ENCODE measurements around the gene PPIP5K1.
A peak's percentile ranks its signal among the peaks of the same experiment; 100 is the strongest.
"Not testable (repeated sequence)": the region's sequence is repeated elsewhere in the genome, so short reads cannot be mapped to it uniquely, and the experiment has no call there.

PPIP5K1 gene

GRCh38 chr15:43563793-43564192, 26.2 kb downstream of the PPIP5K1 start:
- DNase-seq; H3K27ac Mint-ChIP-seq; ATAC-seq; H3K4me1 Mint-ChIP-seq; H3K36me3 Mint-ChIP-seq (ENCODE audit: low read depth); H3K4me3 Mint-ChIP-seq; H3K9me3 Mint-ChIP-seq; H3K27me3 Mint-ChIP-seq: not testable (repeated sequence)

DNA sequence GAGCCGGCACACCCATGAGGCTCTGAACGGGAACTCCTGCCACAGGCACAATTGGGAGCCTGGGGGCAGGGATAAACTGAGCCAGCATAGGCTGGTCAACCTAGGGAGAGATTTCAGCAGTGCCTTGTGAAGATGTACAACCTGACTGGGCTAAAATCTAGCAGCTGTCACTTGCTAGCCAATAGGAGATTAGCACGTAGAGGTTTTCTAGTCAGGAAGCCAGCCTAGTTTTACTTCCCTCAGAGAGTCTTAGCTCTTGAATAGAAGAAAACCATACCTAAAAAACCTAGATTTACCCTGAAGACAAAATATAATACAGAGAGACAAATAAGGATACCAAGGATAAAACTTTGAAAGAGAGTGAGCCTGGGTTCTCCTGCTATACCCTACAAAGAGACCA, 27.3 kb downstream of the PPIP5K1 start:
- H3K36me3 Mint-ChIP-seq (ENCODE audit: low read depth); ATAC-seq; DNase-seq; H3K9me3 Mint-ChIP-seq; H3K4me1 Mint-ChIP-seq; H3K27me3 Mint-ChIP-seq; H3K27ac Mint-ChIP-seq; H3K4me3 Mint-ChIP-seq: not testable (repeated sequence)

DNA sequence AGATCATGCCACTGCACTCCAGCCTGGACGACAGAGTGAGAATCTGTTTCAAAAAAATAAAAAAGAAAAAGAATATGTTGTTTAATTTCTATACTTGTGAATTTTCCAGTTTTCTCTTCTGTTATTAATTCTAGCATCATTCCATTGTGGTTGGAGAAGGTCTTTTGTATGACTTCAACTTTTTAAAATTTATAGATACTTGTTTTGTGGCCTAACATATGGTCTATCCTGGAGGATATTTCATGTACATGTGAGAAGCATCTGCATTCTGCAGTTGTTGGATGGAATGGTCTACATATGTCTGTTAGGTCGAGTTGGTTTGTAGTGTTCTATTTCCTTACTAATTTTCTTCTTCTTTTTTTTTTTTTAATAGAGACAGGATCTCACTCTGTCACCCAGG, 37.0 kb downstream of the PPIP5K1 start:
- no peak overlapping the region for H3K27ac Mint-ChIP-seq
- no peak overlapping the region for H3K4me3 Mint-ChIP-seq
- H3K4me1 Mint-ChIP-seq: no peaks in the 10 kb centered on the region
- DNase-seq (no peak), ATAC-seq (no peak)
- peaks cover 7% of the 10 kb centered on the region for H3K36me3 Mint-ChIP-seq (ENCODE audit: low read depth)
- no peaks in the 10 kb centered on the region for H3K9me3 Mint-ChIP-seq
- no peaks in the 10 kb centered on the region for H3K27me3 Mint-ChIP-seq

DNA sequence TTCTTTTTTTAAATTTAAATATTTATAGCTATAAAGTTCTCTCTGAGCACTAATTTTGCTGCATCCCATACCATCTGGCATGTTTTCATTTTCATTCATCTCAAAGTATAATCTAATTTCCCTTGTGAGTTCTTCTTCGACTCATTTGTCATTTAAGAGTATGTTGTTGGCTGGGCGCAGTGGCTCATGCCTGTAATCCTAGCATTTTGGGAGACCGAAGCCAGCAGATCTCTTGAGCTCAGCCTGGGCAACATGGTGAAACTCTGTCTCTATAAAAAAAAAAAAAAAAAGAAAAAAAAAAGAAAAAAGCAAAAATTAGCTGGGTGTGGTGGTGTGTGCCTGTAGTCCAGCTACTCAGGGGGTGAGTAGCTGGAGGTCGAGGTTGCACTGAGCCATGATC, 37.8 kb downstream of the PPIP5K1 start:
- H3K4me1 Mint-ChIP-seq: no peaks in the 10 kb centered on the region
- DNase-seq (no peak), ATAC-seq (no peak)
- H3K27me3 Mint-ChIP-seq: no peaks in the 10 kb centered on the region
- H3K36me3 Mint-ChIP-seq (ENCODE audit: low read depth): peaks cover 8% of the 10 kb centered on the region
- H3K4me3 Mint-ChIP-seq: no peak overlapping the region
- H3K27ac Mint-ChIP-seq: no peak overlapping the region
- no peaks in the 10 kb centered on the region for H3K9me3 Mint-ChIP-seq

- no peak for ATAC-seq
- H3K27ac Mint-ChIP-seq: no peak overlapping the region
- no peak for DNase-seq
- H3K27me3 Mint-ChIP-seq: no peaks in the 10 kb centered on the region
- peaks cover 13% of the 10 kb centered on the region for H3K36me3 Mint-ChIP-seq (ENCODE audit: low read depth)
- no peaks in the 10 kb centered on the region for H3K9me3 Mint-ChIP-seq
- H3K4me1 Mint-ChIP-seq: no peaks in the 10 kb centered on the region
- H3K4me3 Mint-ChIP-seq: no peak overlapping the region
Observed at GRCh38 chr15:43550527-43551363, 39.3 kb downstream of the PPIP5K1 start.

- Mint-ChIP-seq H3K9me3 (no peaks in the 10 kb centered on the region), H3K27ac (no peak overlapping the region), H3K4me3 (no peak overlapping the region), H3K27me3 (no peaks in the 10 kb centered on the region), H3K4me1 (no peaks in the 10 kb centered on the region), H3K36me3 (ENCODE audit: low read depth) (peaks cover 11% of the 10 kb centered on the region)
- ATAC-seq (no peak), DNase-seq (no peak)
Observed at GRCh38 chr15:43547539-43547938, 42.5 kb downstream of the PPIP5K1 start.

DNA sequence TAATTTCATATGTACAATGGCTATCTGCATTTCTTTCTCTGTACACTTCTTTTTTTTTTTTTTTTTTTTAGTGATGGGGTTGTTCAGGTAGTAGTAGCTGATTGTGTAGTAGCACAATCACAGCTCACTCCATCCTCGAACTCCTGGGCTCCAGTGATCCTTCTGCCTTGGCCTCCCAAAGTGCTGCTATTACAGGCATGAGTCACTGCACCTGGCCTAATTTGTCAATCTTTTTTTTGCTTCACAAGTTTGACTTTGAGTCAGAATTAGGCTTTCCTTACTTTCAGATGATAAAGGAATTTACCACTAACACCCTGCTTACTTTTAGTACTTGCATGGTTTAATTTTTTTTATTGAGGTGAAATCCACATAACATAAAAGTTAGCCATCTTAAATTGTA, 44.6 kb downstream of the PPIP5K1 start:
- no peak overlapping the region for H3K4me3 Mint-ChIP-seq
- no peak overlapping the region for H3K27ac Mint-ChIP-seq
- ATAC-seq (no peak), DNase-seq (no peak)
- peaks cover 4% of the 10 kb centered on the region for H3K4me1 Mint-ChIP-seq
- peaks cover 11% of the 10 kb centered on the region for H3K36me3 Mint-ChIP-seq (ENCODE audit: low read depth)
- H3K9me3 Mint-ChIP-seq: no peaks in the 10 kb centered on the region
- no peaks in the 10 kb centered on the region for H3K27me3 Mint-ChIP-seq

DNA sequence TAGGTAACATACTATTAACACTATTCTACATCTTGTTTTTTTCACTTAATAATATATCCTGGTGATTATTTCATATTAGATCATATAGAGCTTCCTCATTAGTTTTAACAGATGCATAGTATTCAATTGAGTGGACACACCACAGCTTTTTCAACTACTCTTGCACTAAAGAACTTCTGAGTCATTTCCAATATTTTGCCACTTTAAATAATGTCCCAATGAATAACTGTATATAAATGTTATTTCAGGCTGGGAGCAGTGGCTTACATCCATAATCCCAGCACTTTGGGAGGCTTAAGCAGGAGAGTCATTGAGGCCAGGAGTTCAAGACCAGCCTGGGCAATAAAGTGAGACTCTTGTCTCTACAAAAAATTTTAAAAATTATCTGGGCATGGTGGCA, 45.7 kb downstream of the PPIP5K1 start:
- Mint-ChIP-seq H3K27ac (no peak overlapping the region), H3K4me3 (no peak overlapping the region), H3K36me3 (ENCODE audit: low read depth) (peaks cover 11% of the 10 kb centered on the region), H3K27me3 (no peaks in the 10 kb centered on the region), H3K4me1 (peaks cover 4% of the 10 kb centered on the region), H3K9me3 (no peaks in the 10 kb centered on the region)
- DNase-seq (no peak), ATAC-seq (no peak)

DNA sequence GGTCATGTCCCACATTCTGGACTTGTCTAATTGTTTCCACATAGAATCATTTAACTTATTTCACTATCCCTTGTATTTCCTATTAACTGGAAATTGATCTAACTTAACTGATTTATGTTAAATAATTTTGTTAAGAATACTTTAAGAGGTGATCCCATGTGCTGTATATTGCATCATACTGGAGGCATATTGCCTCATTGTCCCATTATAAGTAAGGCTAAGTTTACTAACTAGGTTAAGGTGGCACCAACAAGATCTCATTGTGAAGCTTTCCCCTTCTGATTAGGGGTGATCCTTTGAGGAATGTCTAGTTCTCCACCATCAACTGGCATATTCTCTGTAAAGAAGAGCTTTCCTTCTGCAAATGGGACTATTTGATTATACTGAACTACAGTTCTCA, 48.2 kb downstream of the PPIP5K1 start:
- H3K27ac Mint-ChIP-seq: peak overlapping the region; percentile 10
- no peaks in the 10 kb centered on the region for H3K27me3 Mint-ChIP-seq
- no peak for DNase-seq
- no peak for ATAC-seq
- H3K36me3 Mint-ChIP-seq (ENCODE audit: low read depth): no peaks in the 10 kb centered on the region
- peaks cover 4% of the 10 kb centered on the region for H3K4me1 Mint-ChIP-seq
- H3K9me3 Mint-ChIP-seq: no peaks in the 10 kb centered on the region
- no peak overlapping the region for H3K4me3 Mint-ChIP-seq

GRCh38 chr15:43538091-43538490, 51.9 kb downstream of the PPIP5K1 start:
- H3K9me3 Mint-ChIP-seq: no peaks in the 10 kb centered on the region
- no peaks in the 10 kb centered on the region for H3K36me3 Mint-ChIP-seq (ENCODE audit: low read depth)
- no peaks in the 10 kb centered on the region for H3K27me3 Mint-ChIP-seq
- no peak for DNase-seq
- H3K4me3 Mint-ChIP-seq: no peak overlapping the region
- peaks cover 4% of the 10 kb centered on the region for H3K4me1 Mint-ChIP-seq
- ATAC-seq: no peak
- H3K27ac Mint-ChIP-seq: no peak overlapping the region

- H3K27ac Mint-ChIP-seq: no peak overlapping the region
- no peaks in the 10 kb centered on the region for H3K4me1 Mint-ChIP-seq
- no peaks in the 10 kb centered on the region for H3K36me3 Mint-ChIP-seq (ENCODE audit: low read depth)
- ATAC-seq (no peak), DNase-seq (no peak)
- no peaks in the 10 kb centered on the region for H3K27me3 Mint-ChIP-seq
- H3K9me3 Mint-ChIP-seq: no peaks in the 10 kb centered on the region
- no peak overlapping the region for H3K4me3 Mint-ChIP-seq
Observed at GRCh38 chr15:43534897-43535296, 55.1 kb downstream of the PPIP5K1 start.

GRCh38 chr15:43532826-43533225, 57.2 kb downstream of the PPIP5K1 start:
- H3K27ac Mint-ChIP-seq; ATAC-seq; H3K27me3 Mint-ChIP-seq; H3K9me3 Mint-ChIP-seq; H3K4me1 Mint-ChIP-seq; DNase-seq; H3K4me3 Mint-ChIP-seq; H3K36me3 Mint-ChIP-seq (ENCODE audit: low read depth): not testable (repeated sequence)

DNA sequence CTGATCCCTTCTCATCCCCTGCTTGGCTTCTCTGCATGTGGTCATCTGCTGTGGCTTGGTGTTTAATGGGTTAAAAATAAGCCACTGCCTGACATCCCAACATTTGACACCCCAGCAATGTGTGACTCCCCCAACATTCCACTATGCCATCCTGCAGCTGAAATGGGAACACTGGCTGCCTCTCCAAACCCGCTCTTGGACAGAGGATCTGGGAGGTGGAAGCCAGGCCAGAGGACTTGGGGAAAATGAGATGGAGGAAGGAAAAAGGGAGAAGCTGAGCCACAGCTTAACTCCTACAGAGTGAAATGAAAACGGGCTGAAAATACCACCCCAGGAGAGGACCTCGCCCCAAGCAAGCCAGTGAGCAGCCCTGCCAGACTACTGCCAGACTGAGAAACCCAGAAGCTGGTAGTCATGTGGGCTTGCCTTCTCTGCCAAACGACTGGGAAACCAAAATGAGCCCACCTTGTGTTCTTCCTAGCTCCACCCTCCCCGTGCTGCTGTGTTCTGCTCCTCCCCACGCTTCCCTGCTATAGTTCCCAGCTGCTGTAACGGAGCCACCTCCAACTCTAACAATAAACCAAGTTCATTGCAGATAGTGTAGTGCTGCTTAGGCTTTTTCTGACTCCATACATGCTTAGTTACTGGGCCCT, 58.9 kb downstream of the PPIP5K1 start:
- ATAC-seq (no peak), DNase-seq (no peak)
- no peaks in the 10 kb centered on the region for H3K9me3 Mint-ChIP-seq
- H3K4me1 Mint-ChIP-seq: no peaks in the 10 kb centered on the region
- no peak overlapping the region for H3K27ac Mint-ChIP-seq
- H3K36me3 Mint-ChIP-seq (ENCODE audit: low read depth): no peaks in the 10 kb centered on the region
- H3K27me3 Mint-ChIP-seq: no peaks in the 10 kb centered on the region
- no peak overlapping the region for H3K4me3 Mint-ChIP-seq

DNA sequence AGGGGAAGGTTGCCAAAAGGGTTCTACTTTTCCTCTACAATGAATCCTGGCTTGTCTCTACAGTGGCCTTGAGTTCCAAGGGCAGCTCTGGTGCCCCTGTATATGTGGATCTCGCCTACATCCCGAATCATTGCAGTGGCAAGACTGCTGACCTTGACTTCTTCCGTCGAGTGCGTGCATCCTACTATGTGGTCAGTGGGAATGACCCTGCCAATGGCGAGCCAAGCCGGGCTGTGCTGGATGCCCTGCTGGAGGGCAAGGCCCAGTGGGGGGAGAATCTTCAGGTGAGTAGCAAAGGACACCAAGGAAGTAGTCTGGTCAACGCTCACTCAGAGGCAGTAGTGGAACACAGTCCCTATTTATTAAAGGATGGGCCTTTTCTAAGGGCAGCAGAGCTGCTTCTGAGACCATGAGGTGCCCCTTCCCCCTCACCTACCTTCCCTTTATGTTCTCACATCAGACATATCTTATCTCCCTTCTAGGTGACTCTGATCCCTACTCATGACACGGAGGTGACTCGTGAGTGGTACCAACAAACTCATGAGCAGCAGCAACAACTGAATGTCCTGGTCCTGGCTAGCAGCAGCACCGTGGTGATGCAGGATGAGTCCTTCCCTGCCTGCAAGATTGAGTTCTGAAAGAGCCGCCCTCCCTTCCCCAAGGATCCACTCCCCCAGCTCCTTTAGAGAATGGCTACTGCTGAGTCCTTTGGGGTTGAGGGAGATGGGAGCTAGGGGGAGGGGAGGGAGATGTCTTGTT, 60.2 kb downstream of the PPIP5K1 start:
- Mint-ChIP-seq H3K27ac (no peak overlapping the region), H3K4me1 (peaks cover 4% of the 10 kb centered on the region), H3K27me3 (no peaks in the 10 kb centered on the region), H3K36me3 (ENCODE audit: low read depth) (no peaks in the 10 kb centered on the region), H3K9me3 (no peaks in the 10 kb centered on the region), H3K4me3 (no peak overlapping the region)
- DNase-seq: no peak
- ATAC-seq: no peak

- H3K9me3 Mint-ChIP-seq: no peaks in the 10 kb centered on the region
- no peak overlapping the region for H3K27ac Mint-ChIP-seq
- DNase-seq (no peak), ATAC-seq (no peak)
- H3K27me3 Mint-ChIP-seq: no peaks in the 10 kb centered on the region
- H3K36me3 Mint-ChIP-seq (ENCODE audit: low read depth): no peaks in the 10 kb centered on the region
- H3K4me1 Mint-ChIP-seq: peaks cover 4% of the 10 kb centered on the region
- H3K4me3 Mint-ChIP-seq: no peak overlapping the region
Observed at GRCh38 chr15:43529141-43529540, 60.9 kb downstream of the PPIP5K1 start.
